Duodenal mucosa (tissue), 2 donors: Measurements from ENCODE around the gene EXOC6B.

Source experiments
- H3K27ac ChIP-seq: one replicate; pipeline ENCODE4 v1.7.0; 2013; ENCODE audit warnings: low read depth, low read length
- H3K27me3 ChIP-seq, 2 donors: one replicate each; pipeline ENCODE4 v1.7.0; 2013; ENCODE audit warnings: low read length in 2 of 2, control low read depth in 1 of 2; ENCODE audit not compliant: insufficient read depth in 2 of 2, control insufficient read depth in 1 of 2
- H3K36me3 ChIP-seq, 2 donors: one replicate each; pipeline ENCODE4 v1.7.0; 2013; ENCODE audit warnings: low read length in 2 of 2, control low read depth in 1 of 2; ENCODE audit not compliant: insufficient read depth in 2 of 2, control insufficient read depth in 1 of 2
- H3K4me1 ChIP-seq, 2 donors: one replicate each; pipeline ENCODE4 v1.7.0; 2013; ENCODE audit warnings: low read length in 2 of 2, control low read depth in 1 of 2; ENCODE audit not compliant: insufficient read depth in 2 of 2, control insufficient read depth in 1 of 2
- H3K4me3 ChIP-seq, 2 donors: one replicate each; pipeline ENCODE4 v1.7.0; 2013; ENCODE audit warnings: low read length in 2 of 2, low read depth in 1 of 2
- H3K9ac ChIP-seq, 2 donors: one replicate each; pipeline ENCODE4 v1.7.0; 2013; ENCODE audit warnings: low read length in 2 of 2, low read depth in 1 of 2
- H3K9me3 ChIP-seq, 2 donors: one replicate each; pipeline ENCODE4 v1.7.0; 2013; ENCODE audit warnings: low read length in 2 of 2, control low read depth in 1 of 2; ENCODE audit not compliant: control insufficient read depth in 1 of 2

Gene EXOC6B

DNA sequence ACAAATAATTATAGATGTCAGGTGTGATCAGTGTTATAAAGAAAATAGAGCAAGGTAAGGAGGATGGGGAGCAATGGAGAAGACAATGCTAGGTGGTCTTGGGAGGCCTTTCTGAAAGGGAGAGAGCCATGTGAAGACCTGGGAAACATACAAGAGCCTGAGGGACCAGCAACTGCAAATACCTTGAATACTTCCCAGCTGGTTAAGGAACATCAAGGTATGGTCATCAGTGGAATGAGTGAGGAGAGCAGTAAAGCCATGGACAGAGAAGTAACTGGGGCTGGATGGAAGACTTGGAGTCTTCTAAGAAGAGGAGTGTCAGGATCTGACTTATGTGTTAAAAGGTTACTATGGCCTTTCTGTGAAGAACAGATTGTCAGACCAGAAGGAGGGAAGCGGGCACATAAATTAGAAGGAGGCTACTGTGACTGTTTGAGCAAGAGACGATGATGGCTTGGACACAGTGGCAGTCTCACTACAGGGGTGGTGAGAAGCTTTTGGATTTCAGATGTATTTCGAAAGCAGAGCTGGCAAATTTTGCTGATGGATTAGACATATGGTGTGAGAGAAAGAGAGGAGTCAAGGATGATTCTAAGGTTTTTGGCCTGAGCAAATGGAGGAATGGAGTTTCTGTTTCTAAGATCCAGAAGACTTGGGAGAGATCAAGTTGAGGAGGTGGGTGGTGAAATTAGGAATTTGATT, 22.8 kb upstream of the EXOC6B start:
- no peak overlapping the region for H3K9ac ChIP-seq
- no peaks in the 10 kb centered on the region for H3K4me1 ChIP-seq
- no peaks in the 10 kb centered on the region for H3K9me3 ChIP-seq
- no peaks in the 10 kb centered on the region for H3K36me3 ChIP-seq
- H3K4me3 ChIP-seq, result no peak overlapping the region
- no peak overlapping the region for H3K27ac ChIP-seq
- peaks cover 0 to 8% of the 10 kb centered on the region in 2 donors for H3K27me3 ChIP-seq

DNA sequence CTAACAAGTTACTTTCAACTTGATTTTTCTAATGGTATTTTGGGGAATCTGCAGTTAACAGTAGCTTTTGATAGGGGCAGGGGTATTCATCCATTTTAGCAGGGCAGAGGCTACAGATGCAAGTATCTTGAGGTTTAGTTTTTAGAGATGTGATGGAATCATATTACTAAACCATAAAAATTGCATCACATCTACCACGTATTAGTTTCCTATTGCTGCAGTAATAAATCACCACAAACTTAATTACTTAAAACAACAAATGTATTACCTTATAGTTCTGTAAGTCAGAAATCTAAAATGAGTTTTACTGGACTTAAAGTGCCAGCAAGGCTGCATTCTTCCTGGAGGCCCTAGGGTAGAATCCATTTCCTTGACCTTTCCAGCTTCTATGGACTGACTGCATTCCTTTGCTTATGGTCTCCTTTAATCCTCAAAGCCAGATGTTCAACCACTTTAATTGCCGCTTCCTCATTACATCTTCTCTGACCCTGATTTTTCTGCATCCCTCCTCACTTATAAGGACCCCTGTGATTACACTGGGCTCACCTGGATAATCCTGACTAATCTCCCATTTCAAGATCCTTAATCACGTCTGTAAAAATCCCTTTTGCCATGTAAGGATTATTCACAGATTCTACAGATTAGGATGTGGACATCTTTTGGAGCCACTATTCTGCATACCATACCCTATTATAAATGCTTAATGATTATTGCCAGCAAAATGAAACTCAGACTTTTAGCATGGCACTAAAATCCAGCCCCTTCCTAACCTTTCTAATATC, 21.9 kb upstream of the EXOC6B start:
- no peak overlapping the region for H3K9ac ChIP-seq
- H3K36me3 ChIP-seq, result no peaks in the 10 kb centered on the region
- H3K4me3 ChIP-seq, result no peak overlapping the region
- H3K27ac ChIP-seq, result no peak overlapping the region
- H3K4me1 ChIP-seq, result no peaks in the 10 kb centered on the region
- H3K27me3 ChIP-seq, result peaks cover 0 to 8% of the 10 kb centered on the region in 2 donors
- H3K9me3 ChIP-seq, result no peaks in the 10 kb centered on the region

DNA sequence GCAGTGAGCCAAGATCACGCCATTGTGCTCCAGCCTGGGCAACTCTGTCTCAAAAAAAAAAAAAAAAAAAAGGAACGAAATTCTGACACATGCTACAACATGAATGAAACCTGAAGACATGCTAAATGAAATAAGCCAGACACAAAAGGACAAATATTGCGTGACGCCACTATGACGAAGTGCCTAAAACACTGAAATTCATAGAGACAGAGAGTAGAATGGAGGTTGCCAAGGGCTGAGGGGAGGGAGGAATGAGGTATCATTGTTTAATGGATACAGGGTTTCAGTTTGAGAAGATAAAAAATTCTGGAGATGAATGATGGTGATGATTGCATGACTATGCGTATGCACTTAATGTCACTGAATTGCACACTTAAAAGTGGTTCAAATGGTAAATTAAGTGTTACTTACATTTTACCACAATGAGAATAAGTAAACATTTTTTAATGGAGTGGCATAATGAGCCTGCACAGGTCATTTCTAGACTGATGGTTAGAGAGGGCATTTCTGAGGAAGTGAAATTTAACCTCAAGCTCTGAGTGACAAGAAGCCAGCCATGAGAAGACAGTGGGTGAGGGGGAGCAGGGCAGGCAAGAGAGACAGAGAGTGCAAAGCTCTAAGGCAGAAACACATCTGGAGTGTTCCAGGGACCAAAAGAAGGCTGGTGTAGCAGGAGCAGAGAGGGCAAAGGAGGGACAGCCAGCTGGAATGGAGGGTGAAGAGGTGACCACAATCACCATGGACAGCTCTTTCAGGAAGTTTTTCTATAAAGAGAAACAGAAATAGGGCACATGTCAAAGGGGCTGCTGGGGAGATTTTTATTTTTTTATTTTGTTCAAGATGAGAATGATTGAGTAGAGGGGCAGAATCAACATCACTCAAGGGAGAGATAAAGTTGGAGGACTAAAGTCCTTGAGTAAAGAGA, 20.6 kb upstream of the EXOC6B start:
- no peaks in the 10 kb centered on the region for H3K36me3 ChIP-seq
- H3K4me3 ChIP-seq, result no peak overlapping the region
- H3K27me3 ChIP-seq, result peaks cover 0 to 8% of the 10 kb centered on the region in 2 donors
- no peak overlapping the region for H3K27ac ChIP-seq
- no peaks in the 10 kb centered on the region for H3K9me3 ChIP-seq
- no peaks in the 10 kb centered on the region for H3K4me1 ChIP-seq
- H3K9ac ChIP-seq, result no peak overlapping the region

DNA sequence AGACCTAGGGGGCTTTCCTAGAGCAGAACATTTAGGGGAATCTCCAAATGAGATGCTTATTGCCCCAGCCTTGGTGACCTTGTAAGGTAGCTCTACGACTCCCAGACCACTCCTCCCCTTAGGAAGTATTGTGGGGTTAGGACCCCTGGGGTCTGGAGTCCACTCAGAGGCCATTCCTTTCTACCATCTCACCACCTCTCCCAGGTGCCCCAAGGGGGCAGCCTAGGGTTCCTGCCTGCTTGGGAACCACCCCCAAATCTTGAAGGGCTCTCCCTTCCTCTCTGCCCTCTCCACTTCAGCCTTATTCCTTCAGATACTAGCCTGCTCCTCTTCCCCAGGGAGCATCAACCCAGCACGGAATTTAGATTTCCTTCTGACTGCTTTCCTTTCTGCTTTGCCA, 17.5 kb upstream of the EXOC6B start:
- H3K36me3 ChIP-seq, result no peaks in the 10 kb centered on the region
- H3K9ac ChIP-seq, result no peak overlapping the region
- H3K4me1 ChIP-seq, result no peaks in the 10 kb centered on the region
- H3K9me3 ChIP-seq, result no peaks in the 10 kb centered on the region
- no peak overlapping the region for H3K4me3 ChIP-seq
- peaks cover 0 to 6% of the 10 kb centered on the region in 2 donors for H3K27me3 ChIP-seq
- H3K27ac ChIP-seq, result no peak overlapping the region

DNA sequence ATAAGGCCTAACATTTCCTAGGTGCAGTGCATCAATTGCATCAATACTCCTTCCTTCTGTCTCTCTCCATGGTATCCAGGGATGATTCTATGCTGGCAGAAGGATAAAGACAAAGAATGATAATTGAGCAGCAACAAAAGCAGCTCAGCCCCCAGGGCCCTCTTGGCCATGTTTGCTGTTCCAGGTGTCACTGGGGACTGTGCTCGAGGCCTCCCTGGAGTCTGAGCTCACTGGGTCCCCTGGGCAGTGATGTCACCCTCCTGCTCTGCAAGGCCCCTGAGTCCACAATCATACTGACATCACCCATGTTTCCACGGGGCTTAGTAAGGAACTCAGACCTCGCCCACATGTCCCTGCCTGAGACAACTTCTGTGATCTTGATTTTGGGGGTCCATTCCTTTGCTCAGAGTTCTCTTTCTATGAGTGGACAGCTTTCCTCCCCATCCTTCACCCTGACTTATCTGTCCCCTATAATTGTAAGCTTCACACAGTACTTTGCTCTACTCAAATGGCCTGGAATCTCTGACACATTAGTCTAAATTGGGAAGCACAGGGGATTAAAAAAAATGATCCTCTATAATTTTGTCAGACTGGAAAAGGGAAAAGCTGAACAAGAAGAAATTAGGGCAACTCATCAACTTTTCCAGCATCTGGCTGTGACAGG, 15.8 kb upstream of the EXOC6B start:
- Histone ChIP-seq H3K9me3 (no peaks in the 10 kb centered on the region), H3K27me3 (peaks cover 0 to 6% of the 10 kb centered on the region in 2 donors), H3K27ac (no peak overlapping the region), H3K4me1 (no peaks in the 10 kb centered on the region), H3K9ac (no peak overlapping the region), H3K36me3 (no peaks in the 10 kb centered on the region), H3K4me3 (no peak overlapping the region)

- peaks cover 0 to 6% of the 10 kb centered on the region in 2 donors for H3K27me3 ChIP-seq
- no peaks in the 10 kb centered on the region for H3K36me3 ChIP-seq
- H3K4me1 ChIP-seq, result peaks cover 0 to 5% of the 10 kb centered on the region in 2 donors
- H3K9ac ChIP-seq, result no peak overlapping the region
- no peak overlapping the region for H3K27ac ChIP-seq
- no peaks in the 10 kb centered on the region for H3K9me3 ChIP-seq
- H3K4me3 ChIP-seq, result no peak overlapping the region
Observed at GRCh38 chr2:72840066-72840465, 14.2 kb upstream of the EXOC6B start.

DNA sequence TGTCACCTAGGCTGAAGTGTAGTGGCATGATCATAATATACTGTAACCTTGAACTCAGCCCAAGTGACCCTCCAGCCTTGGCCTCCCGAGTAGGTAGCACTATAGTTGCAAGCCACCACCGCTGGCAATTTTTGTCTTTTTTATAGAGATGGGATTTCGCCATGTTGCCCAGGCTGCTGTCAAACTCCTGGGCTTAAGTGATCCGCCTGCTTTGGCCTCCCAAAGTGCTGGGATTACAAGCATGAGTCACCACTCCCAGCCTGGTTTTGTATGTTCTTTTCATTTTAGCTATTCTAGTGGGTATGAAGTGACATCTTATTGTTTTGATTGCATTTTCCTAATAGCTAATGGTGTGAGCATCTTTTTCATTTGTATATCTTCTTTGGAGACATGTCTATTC, 11.3 kb upstream of the EXOC6B start:
- Histone ChIP-seq H3K27me3 (peaks cover 0 to 6% of the 10 kb centered on the region in 2 donors), H3K4me3 (no peak overlapping the region), H3K27ac (no peak overlapping the region), H3K36me3 (no peaks in the 10 kb centered on the region), H3K4me1 (peaks cover 0 to 5% of the 10 kb centered on the region in 2 donors), H3K9me3 (no peaks in the 10 kb centered on the region), H3K9ac (no peak overlapping the region)

DNA sequence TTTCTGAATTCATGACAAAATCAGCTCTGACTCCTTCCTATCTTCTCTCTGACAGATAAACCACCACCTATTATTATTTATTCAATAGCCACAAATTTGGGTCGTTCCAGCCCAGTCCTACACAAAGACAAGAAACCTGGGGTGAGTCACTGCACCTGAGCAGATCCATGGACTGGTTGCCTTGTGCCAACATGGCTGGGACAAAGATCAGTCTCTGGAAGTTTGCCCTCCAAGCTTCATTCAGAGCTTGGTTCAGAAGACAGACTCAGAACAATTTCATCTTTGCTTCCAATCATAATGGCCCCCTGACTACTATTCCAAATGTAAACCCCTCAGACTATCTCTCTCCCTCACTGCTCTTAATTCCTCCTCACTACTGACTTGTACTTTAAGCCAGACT, 9.6 kb upstream of the EXOC6B start:
- H3K4me1 ChIP-seq, result peaks cover 0 to 5% of the 10 kb centered on the region in 2 donors
- H3K36me3 ChIP-seq, result no peaks in the 10 kb centered on the region
- H3K27me3 ChIP-seq, result peaks cover 0 to 6% of the 10 kb centered on the region in 2 donors
- no peak overlapping the region for H3K9ac ChIP-seq
- no peak overlapping the region for H3K27ac ChIP-seq
- H3K9me3 ChIP-seq, result no peaks in the 10 kb centered on the region
- H3K4me3 ChIP-seq, result no peak overlapping the region

- no peaks in the 10 kb centered on the region for H3K36me3 ChIP-seq
- no peak overlapping the region for H3K9ac ChIP-seq
- no peak overlapping the region for H3K27ac ChIP-seq
- H3K27me3 ChIP-seq, result peaks cover 0 to under 1% of the 10 kb centered on the region in 2 donors
- no peaks in the 10 kb centered on the region for H3K9me3 ChIP-seq
- no peak overlapping the region for H3K4me3 ChIP-seq
- H3K4me1 ChIP-seq, result peaks cover 0 to 5% of the 10 kb centered on the region in 2 donors
Observed at GRCh38 chr2:72834596-72834995, 8.8 kb upstream of the EXOC6B start.
